Measurements from ENCODE around the gene SLC30A10. TPM values are rescaled to one million over a fixed set of nuclear protein-coding genes. Genes with fewer than 3 reads are reported as not detected.
A peak's percentile ranks its signal among the peaks of the same experiment; 100 is the strongest.

Gene SLC30A10
- total and polyA plus RNA-seq, 2 of the 13 experiments (the other 11 are each of a cell fraction or from before 2014, with no cell fraction given) = 20.9 to 30.2 TPM

GRCh38 chr1:219954736-219955421 lies 26.5 kb upstream of the SLC30A10 start (continued):
- TF ChIP-seq ZNF800 (CRISPR knock-in tag; IDR thresholded peaks at IDR 0.05) (no peak), NR0B2 (CRISPR knock-in tag; IDR thresholded peaks at IDR 0.05) (no peak), KLF9 (CRISPR knock-in tag; IDR thresholded peaks at IDR 0.05; ENCODE audit: low read depth) (no peak), ZNF687 (CRISPR knock-in tag; IDR thresholded peaks at IDR 0.05) (no peak), ZNF839 (CRISPR knock-in tag; IDR thresholded peaks at IDR 0.05; ENCODE audit: borderline replicate concordance) (no peak), ZNF44 (CRISPR knock-in tag; IDR thresholded peaks at IDR 0.05) (no peak), ZNF609 (CRISPR knock-in tag; IDR thresholded peaks at IDR 0.05; ENCODE audit: borderline replicate concordance) (no peak), KDM1A (CRISPR knock-in tag; IDR thresholded peaks at IDR 0.05) (no peak), SOX6 (IDR thresholded peaks at IDR 0.05) (no peak), SOX6 (CRISPR knock-in tag; IDR thresholded peaks at IDR 0.05) (peak; percentile 71), ZBTB10 (CRISPR knock-in tag; IDR thresholded peaks at IDR 0.05; ENCODE audit: borderline replicate concordance) (no peak), ZNF549 (CRISPR knock-in tag; IDR thresholded peaks at IDR 0.05) (no peak), ZNF674 (CRISPR knock-in tag; IDR thresholded peaks at IDR 0.05; ENCODE audit: low read depth) (no peak), KDM6A (CRISPR knock-in tag; IDR thresholded peaks at IDR 0.05; ENCODE audit: low read depth) (peak; percentile 78), ZNF678 (CRISPR knock-in tag; IDR thresholded peaks at IDR 0.05) (no peak), IRF2 (CRISPR knock-in tag; IDR thresholded peaks at IDR 0.05) (peak; percentile 37; the same call in 1 of the 2 replicates)
